Stimulated activated CD8-positive, alpha-beta memory T cell treated with anti-CD3 and anti-CD28 coated beads, Interleukin-12 subunit alpha, Interleukin-12 subunit beta, amount 100 ng/mL, for 24 hours (primary cell): ENCODE results near the gene SLF1.

ENCODE experiments used
- DNase-seq: peaks from one replicate; pipeline ENCODE4 v3.0.0-alpha.2; 2020; ENCODE audit errors: extremely low read depth

The SLF1 gene

GRCh38 chr5:94661086-94661485, 42.6 kb downstream of the SLF1 start:
- DNase-seq = no peak

GRCh38 chr5:94667937-94668336, 49.5 kb downstream of the SLF1 start:
- DNase-seq = no peak

GRCh38 chr5:94670726-94671125, 52.3 kb downstream of the SLF1 start:
- no peak for DNase-seq

GRCh38 chr5:94672746-94673145, 54.3 kb downstream of the SLF1 start:
- DNase-seq = no peak

GRCh38 chr5:94674490-94675382, 56.3 kb downstream of the SLF1 start:
- no peak for DNase-seq

- DNase-seq = no peak
Measured at GRCh38 chr5:94675965-94676618, 57.6 kb downstream of the SLF1 start.

GRCh38 chr5:94682814-94683520, 64.5 kb downstream of the SLF1 start:
- no peak for DNase-seq

- no peak for DNase-seq
Measured at GRCh38 chr5:94689908-94690307, 71.4 kb downstream of the SLF1 start.

GRCh38 chr5:94690778-94691177, 72.3 kb downstream of the SLF1 start:
- DNase-seq = no peak

- no peak for DNase-seq
Measured at GRCh38 chr5:94691291-94691690, 72.8 kb downstream of the SLF1 start.

- no peak for DNase-seq
Measured at GRCh38 chr5:94691949-94692348, 73.5 kb downstream of the SLF1 start.

- DNase-seq = no peak
Measured at GRCh38 chr5:94692581-94692980, 74.1 kb downstream of the SLF1 start.

GRCh38 chr5:94693043-94693822, 74.8 kb downstream of the SLF1 start:
- DNase-seq = no peak

GRCh38 chr5:94693845-94694370, 75.4 kb downstream of the SLF1 start:
- no peak for DNase-seq

GRCh38 chr5:94694671-94695070, 76.2 kb downstream of the SLF1 start:
- DNase-seq = no peak

GRCh38 chr5:94698197-94698596, 79.7 kb downstream of the SLF1 start:
- no peak for DNase-seq

GRCh38 chr5:94699562-94699961, 81.1 kb downstream of the SLF1 start:
- DNase-seq = no peak

- no peak for DNase-seq
Measured at GRCh38 chr5:94700592-94700991, 82.1 kb downstream of the SLF1 start.

GRCh38 chr5:94702729-94703128, 84.3 kb downstream of the SLF1 start:
- DNase-seq = no peak

- no peak for DNase-seq
Measured at GRCh38 chr5:94705427-94705826, 87.0 kb downstream of the SLF1 start.

- DNase-seq = no peak
Measured at GRCh38 chr5:94707359-94707758, 88.9 kb downstream of the SLF1 start.

GRCh38 chr5:94709277-94709676, 90.8 kb downstream of the SLF1 start:
- DNase-seq = no peak
